K562 (cell line): ENCODE data around the gene NAPA. TPM values are rescaled to one million over a fixed set of nuclear protein-coding genes. Genes with fewer than 3 reads are reported as not detected.
A peak's percentile ranks its signal among the peaks of the same experiment; 100 is the strongest.

Experiments used
- CBFA2T3 ChIP-seq: fragments of 450-650 bp; IDR thresholded peaks from 2 replicates; pipeline ENCODE4 v1.6.1; 2017
- FOXO4 ChIP-seq: fragments of 450-650 bp; formaldehyde crosslinking; IDR thresholded peaks from 2 replicates; pipeline ENCODE4 v1.4.0; 2020; ENCODE audit warnings: mild to moderate bottlenecking, moderate library complexity
- ILF3 ChIP-seq: fragments of 450-650 bp; IDR thresholded peaks from 2 replicates; pipeline ENCODE4 v1.6.1; 2018; ENCODE audit warnings: antibody characterized with exemption, mild to moderate bottlenecking, moderate library complexity, borderline replicate concordance
- KLF16 ChIP-seq: IDR thresholded peaks from 2 replicates; pipeline ENCODE4 v1.6.1; 2016; ENCODE audit warnings: antibody characterized with exemption
- MEIS2 ChIP-seq: fragments of 450-650 bp; IDR thresholded peaks from 2 replicates; pipeline ENCODE4 v1.6.1; 2014; ENCODE audit warnings: mild to moderate bottlenecking; ENCODE audit not compliant: partially characterized antibody
- MTA2 ChIP-seq: fragments of 450-650 bp; IDR thresholded peaks from 2 replicates; pipeline ENCODE4 v1.6.1; 2016; ENCODE audit warnings: low read depth
- MTA3 ChIP-seq: fragments of 450-650 bp; formaldehyde crosslinking; IDR thresholded peaks from 2 replicates; pipeline ENCODE4 v1.6.1; 2017; ENCODE audit warnings: mild to moderate bottlenecking, borderline replicate concordance
- PRMT5 ChIP-seq: sonication (generic); formaldehyde crosslinking; IDR thresholded peaks from 2 replicates; pipeline ENCODE4 v1.5.0; 2020; ENCODE audit warnings: missing genetic modification reagents
- RERE ChIP-seq: sonication (generic); formaldehyde crosslinking; IDR thresholded peaks from 2 replicates; pipeline ENCODE4 v1.8.0; 2023; ENCODE audit warnings: missing genetic modification reagents, mild to moderate bottlenecking, borderline replicate concordance
- RNF2 ChIP-seq: sonication (generic); IDR thresholded peaks from 2 replicates; pipeline ENCODE4 v1.6.1; 2016
- TBL1XR1 ChIP-seq, 2 experiments: IDR thresholded peaks; 2 replicates each; pipeline ENCODE4 v1.6.1; 2012; ENCODE audit warnings: improper control_type of control experiment in 2 of 2, low read length in 2 of 2, mild to moderate bottlenecking in 1 of 2
- TBP ChIP-seq: optimal IDR thresholded peaks from 2 replicates; pipeline ENCODE3; 2011; ENCODE audit warnings: low read depth, low read length, improper control_type of control experiment
- TEAD4 ChIP-seq, 2 experiments: sonication (generic) in 1 of 2; formaldehyde crosslinking in 1 of 2; IDR thresholded peaks; 2 replicates each; pipeline versions ENCODE4 v1.6.1 to v1.8.0; 2012 to 2022; ENCODE audit warnings: borderline replicate concordance in 1 of 2, inconsistent platforms in 1 of 2, low read length in 1 of 2, mild to moderate bottlenecking in 1 of 2, missing genetic modification reagents in 1 of 2
- TFAP4 ChIP-seq: sonication (generic); formaldehyde crosslinking; IDR thresholded peaks from 2 replicates; pipeline ENCODE4 v1.8.0; 2022; ENCODE audit warnings: missing genetic modification reagents, mild to moderate bottlenecking, moderate library complexity, borderline replicate concordance
- ZMIZ1 ChIP-seq, 2 experiments: fragments of 150-350 bp in 1 of 2; IDR thresholded peaks; 2 replicates each; pipeline ENCODE4 v1.6.1; 2012 to 2016; ENCODE audit warnings: low read depth in 2 of 2, low read length in 2 of 2, mild to moderate bottlenecking in 1 of 2, moderate library complexity in 1 of 2
- polyA plus RNA-seq, 8 experiments: library from polyadenylated mRNA; depleted of rRNA in 4 of 8; stranded (reverse) in 5 of 8; unstranded in 3 of 8; fragments of >200 nt; fragmentation: Nextera tagmentation in 2 of 8; fragmentation: Illumina TruSeq in 1 of 8; extraction: Ambion mirVana in 2 of 8; extraction: Trizol in 1 of 8; gene quantifications; 2 replicates each; pipeline versions ENCODE4 v1.2.1 to v1.2.3, GENCODE V29; 2011 to 2014; ENCODE audit warnings: inconsistent platforms in 1 of 8, missing spikeins in 1 of 8
- total RNA-seq, 7 experiments: library from RNA; depleted of rRNA in 6 of 7; stranded (reverse); fragments of >200 nt in 6 of 7; fragmentation: Illumina TruSeq in 2 of 7; extraction: Trizol in 2 of 7; gene quantifications; 2 replicates each; pipeline versions ENCODE4 v1.2.1 to v1.2.3, GENCODE V29; 2011 to 2021; ENCODE audit warnings: low replicate concordance in 1 of 7

NAPA gene
- total and polyA plus RNA-seq, 9 of the 15 experiments (the other 6 are each of a cell fraction or from before 2014, with no cell fraction given) = 5.4 to 98.6 (median 77.5) TPM

- peak; percentile 89 for TF ChIP-seq TEAD4 (IDR thresholded peaks at IDR 0.05; ENCODE audit: low read length)
- TF ChIP-seq TEAD4 (CRISPR knock-in tag; IDR thresholded peaks at IDR 0.05; ENCODE audit: borderline replicate concordance) = no peak
- no peak for TF ChIP-seq TBP
- peak; percentile 95 for TF ChIP-seq CBFA2T3
- peak in 1 of 2 experiments; percentile 42; a peak in 1 of 4 replicates for TF ChIP-seq TBL1XR1 (IDR thresholded peaks at IDR 0.05; ENCODE audit: low read length in 2 of 2)
- TF ChIP-seq RNF2 = peak; percentile 37; the same call in 1 of the 2 replicates
- TF ChIP-seq FOXO4 (CRISPR knock-in tag) = no peak
- no peak for TF ChIP-seq ILF3
- peak; percentile 46 for TF ChIP-seq MEIS2
- TF ChIP-seq PRMT5 (CRISPR knock-in tag) = no peak
- peak; percentile 97 for TF ChIP-seq TFAP4
- no peak for TF ChIP-seq RERE (CRISPR knock-in tag)
- peak; percentile 85 for TF ChIP-seq KLF16
- TF ChIP-seq ZMIZ1 (IDR thresholded peaks at IDR 0.05; ENCODE audit: low read depth in 2 of 2, low read length in 2 of 2) = peak in 1 of 2 experiments; percentile 54; a peak in 1 of 4 replicates
- TF ChIP-seq MTA3 = 0 out of 2 replicates have a peak, but pooled peaks have one; percentile 66
- TF ChIP-seq MTA2 = peak; percentile 85
These were observed 17.7 kb downstream of the NAPA start (continued) for GRCh38 chr19:47497050-47497766.
